Mammary epithelial cell (primary cell): ENCODE results near the gene RPLP2.

Experiments
- EZH2 ChIP-seq: IDR thresholded peaks from 2 replicates; pipeline ENCODE4 v1.6.1; 2012; ENCODE audit warnings: low read length, inconsistent platforms, borderline replicate concordance
- TF ChIP-seq, protein P1 (sequence below), 2 donors: IDR thresholded peaks in 1 of 2; conservative IDR thresholded peaks in 1 of 2; 2 replicates each; pipeline ENCODE4 v1.5.1; 2011 to 2012; ENCODE audit warnings: inconsistent platforms in 2 of 2, low read length in 2 of 2, mild to moderate bottlenecking in 2 of 2, control low read depth in 1 of 2, low read depth in 1 of 2; ENCODE audit not compliant: insufficient read depth in 1 of 2; ENCODE audit errors: extremely low read depth in 1 of 2

GRCh38 chr11:833849-834311, 24.1 kb downstream of the RPLP2 start:
- TF ChIP-seq, protein P1, sequence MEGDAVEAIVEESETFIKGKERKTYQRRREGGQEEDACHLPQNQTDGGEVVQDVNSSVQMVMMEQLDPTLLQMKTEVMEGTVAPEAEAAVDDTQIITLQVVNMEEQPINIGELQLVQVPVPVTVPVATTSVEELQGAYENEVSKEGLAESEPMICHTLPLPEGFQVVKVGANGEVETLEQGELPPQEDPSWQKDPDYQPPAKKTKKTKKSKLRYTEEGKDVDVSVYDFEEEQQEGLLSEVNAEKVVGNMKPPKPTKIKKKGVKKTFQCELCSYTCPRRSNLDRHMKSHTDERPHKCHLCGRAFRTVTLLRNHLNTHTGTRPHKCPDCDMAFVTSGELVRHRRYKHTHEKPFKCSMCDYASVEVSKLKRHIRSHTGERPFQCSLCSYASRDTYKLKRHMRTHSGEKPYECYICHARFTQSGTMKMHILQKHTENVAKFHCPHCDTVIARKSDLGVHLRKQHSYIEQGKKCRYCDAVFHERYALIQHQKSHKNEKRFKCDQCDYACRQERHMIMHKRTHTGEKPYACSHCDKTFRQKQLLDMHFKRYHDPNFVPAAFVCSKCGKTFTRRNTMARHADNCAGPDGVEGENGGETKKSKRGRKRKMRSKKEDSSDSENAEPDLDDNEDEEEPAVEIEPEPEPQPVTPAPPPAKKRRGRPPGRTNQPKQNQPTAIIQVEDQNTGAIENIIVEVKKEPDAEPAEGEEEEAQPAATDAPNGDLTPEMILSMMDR (conservative IDR thresholded peaks at IDR 0.05 in 1 of 2, IDR thresholded peaks at IDR 0.05 in 1 of 2; ENCODE audit: extremely low read depth in 1 of 2, insufficient read depth in 1 of 2, low read depth in 1 of 2, low read length in 2 of 2): no peak
- no peak for TF ChIP-seq EZH2
